H1 (cell line): Measurements from ENCODE around the gene KCNK13. TPM values are rescaled to one million over a fixed set of nuclear protein-coding genes. Genes with fewer than 3 reads are reported as not detected.
"Not testable (repeated sequence)": the region's sequence is repeated elsewhere in the genome, so short reads cannot be mapped to it uniquely, and the experiment has no call there.

Source experiments
- CTCF ChIA-PET: fragments of 300-600 bp; sonication (Branson Sonifier 250); formaldehyde crosslinking; loops from one replicate; lab custom pipeline; 2021; ENCODE audit not compliant: partially characterized antibody; lab: Charles Lee
- POLR2A ChIA-PET: fragments of 300-600 bp; sonication (Branson Sonifier 250); formaldehyde crosslinking; loops from one replicate; lab custom pipeline; 2021; ENCODE audit warnings: inconsistent platforms; ENCODE audit not compliant: partially characterized antibody; lab: Charles Lee
- DNase-seq, 2 experiments: peaks; one replicate each; pipeline versions ENCODE4 v3.0.0 to v3.0.0-alpha.2; 2010 to 2022; ENCODE audit warnings: low spot score in 2 of 2, low read depth in 1 of 2, mixed read lengths in 1 of 2
- FAIRE-seq: peaks from 2 replicates; lab custom pipeline; 2011; peaks lifted over from hg19 to GRCh38; lab: Jason Lieb, UNC
- H2AFZ ChIP-seq: 2 replicates; pipeline ENCODE4 v1.8.1; 2012; ENCODE audit warnings: low read length, inconsistent platforms
- H2AK5ac ChIP-seq: 2 replicates; pipeline ENCODE4 v1.6.1; 2013; ENCODE audit warnings: low read depth, low read length
- H2BK120ac ChIP-seq: replicated peaks from 2 replicates; pipeline ENCODE3; 2013; ENCODE audit warnings: low read depth, low read length, inconsistent platforms
- H2BK12ac ChIP-seq: 2 replicates; pipeline ENCODE4 v1.6.1; 2013; ENCODE audit warnings: low read depth, low read length
- H2BK15ac ChIP-seq: 2 replicates; pipeline ENCODE4 v1.6.1; 2013; ENCODE audit warnings: low read length
- H2BK20ac ChIP-seq: 2 replicates; pipeline ENCODE4 v1.6.1; 2013; ENCODE audit warnings: low read length
- H2BK5ac ChIP-seq: 2 replicates; pipeline ENCODE4 v1.6.1; 2013; ENCODE audit warnings: low read depth, low read length
- H3K14ac ChIP-seq: 2 replicates; pipeline ENCODE4 v1.6.1; 2013; ENCODE audit warnings: inconsistent platforms; ENCODE audit not compliant: insufficient read length
- H3K18ac ChIP-seq: 2 replicates; pipeline ENCODE4 v1.6.1; 2013; ENCODE audit warnings: low read length; ENCODE audit errors: extremely low read depth
- H3K23ac ChIP-seq: 2 replicates; pipeline ENCODE4 v1.6.1; 2013; ENCODE audit warnings: inconsistent platforms; ENCODE audit not compliant: insufficient read length
- H3K23me2 ChIP-seq: 2 replicates; pipeline ENCODE4 v1.6.1; 2013; ENCODE audit warnings: low read depth, low read length
- H3K27ac ChIP-seq: 2 replicates; pipeline ENCODE4 v1.6.1; 2011; ENCODE audit warnings: low read depth, low read length, inconsistent platforms
- H3K27me3 ChIP-seq, 4 experiments: replicated peaks in 1 of 4; 1 replicate in 1 of 4; 2 replicates in 3 of 4; pipeline versions ENCODE4 v1.6.1 to v1.8.1; 2011 to 2013; ENCODE audit warnings: low read length in 3 of 4, mild to moderate bottlenecking in 3 of 4, inconsistent platforms in 2 of 4, mixed read lengths in 2 of 4, moderate library complexity in 1 of 4; ENCODE audit not compliant: control insufficient read depth in 3 of 4, insufficient read depth in 3 of 4; ENCODE audit errors: extremely low read depth in 1 of 4
- H3K36me3 ChIP-seq, 4 experiments: 2 replicates each; pipeline versions ENCODE4 v1.6.1 to v1.8.1; 2011 to 2013; ENCODE audit warnings: mild to moderate bottlenecking in 4 of 4, low read length in 3 of 4, moderate library complexity in 2 of 4, control low read depth in 1 of 4, inconsistent platforms in 1 of 4; ENCODE audit not compliant: insufficient read depth in 4 of 4, control insufficient read depth in 2 of 4
- H3K4ac ChIP-seq: replicated peaks from 2 replicates; pipeline ENCODE3; 2013; ENCODE audit warnings: low read length, low read depth, mixed read lengths, inconsistent platforms; ENCODE audit not compliant: insufficient read length
- H3K4me1 ChIP-seq, 4 experiments: replicated peaks in 1 of 4; 1 replicate in 1 of 4; 2 replicates in 3 of 4; pipeline versions ENCODE4 v1.6.1 to v1.8.1; 2011 to 2013; ENCODE audit warnings: low read length in 3 of 4, inconsistent platforms in 2 of 4, mixed read lengths in 1 of 4; ENCODE audit not compliant: insufficient read depth in 4 of 4, control insufficient read depth in 3 of 4
- H3K4me2 ChIP-seq, 2 experiments: 2 replicates each; pipeline versions ENCODE4 v1.6.1 to v1.8.1; 2011 to 2013; ENCODE audit warnings: low read depth in 2 of 2, low read length in 2 of 2, control low read depth in 1 of 2, inconsistent platforms in 1 of 2, mild to moderate bottlenecking in 1 of 2; ENCODE audit not compliant: insufficient read depth in 1 of 2
- H3K4me3 ChIP-seq, 4 experiments: fragments of 200-600, 300-600 bp in 1 of 4; sonication (generic), shearing (Covaris generic), sonication (Bioruptor Twin) in 1 of 4; 2 replicates each; pipeline versions ENCODE4 v1.5.1 to v1.8.1; 2011 to 2016; ENCODE audit warnings: low read length in 4 of 4, low read depth in 3 of 4, control low read depth in 2 of 4, inconsistent platforms in 2 of 4, mild to moderate bottlenecking in 2 of 4, mixed read lengths in 1 of 4, moderate library complexity in 1 of 4; ENCODE audit not compliant: insufficient read depth in 2 of 4; ENCODE audit errors: extremely low read depth in 1 of 4
- H3K56ac ChIP-seq: replicated peaks from 2 replicates; pipeline ENCODE3; 2013; ENCODE audit warnings: low read depth, mild to moderate bottlenecking, mixed read lengths, low read length, inconsistent platforms; ENCODE audit not compliant: insufficient read length
- H3K79me1 ChIP-seq: 2 replicates; pipeline ENCODE4 v1.6.1; 2013; ENCODE audit warnings: low read depth, low read length, control low read depth
- H3K79me2 ChIP-seq, 2 experiments: 2 replicates each; pipeline versions ENCODE4 v1.6.1 to v1.8.1; 2012 to 2013; ENCODE audit warnings: low read length in 2 of 2, mild to moderate bottlenecking in 2 of 2, inconsistent platforms in 1 of 2; ENCODE audit not compliant: insufficient read depth in 2 of 2, control insufficient read depth in 1 of 2
- H3K9ac ChIP-seq, 4 experiments: replicated peaks in 1 of 4; 1 replicate in 1 of 4; 2 replicates in 3 of 4; pipeline versions ENCODE4 v1.6.1 to v1.8.1; 2011 to 2013; ENCODE audit warnings: low read depth in 3 of 4, low read length in 3 of 4, control low read depth in 2 of 4, mild to moderate bottlenecking in 2 of 4, moderate library complexity in 2 of 4, inconsistent platforms in 1 of 4; ENCODE audit errors: extremely low read depth in 1 of 4
- H3K9me3 ChIP-seq, 2 experiments: 2 replicates each; pipeline versions ENCODE4 v1.6.1 to v1.8.1; 2012 to 2013; ENCODE audit warnings: mild to moderate bottlenecking in 2 of 2, moderate library complexity in 2 of 2, control low read depth in 1 of 2, inconsistent platforms in 1 of 2, low read depth in 1 of 2, low read length in 1 of 2, mixed read lengths in 1 of 2; ENCODE audit not compliant: insufficient read depth in 2 of 2
- H4K20me1 ChIP-seq, 2 experiments: replicated peaks in 1 of 2; 2 replicates each; pipeline versions ENCODE3 to v1.8.1; 2011 to 2013; ENCODE audit warnings: inconsistent platforms in 2 of 2, low read length in 2 of 2, mild to moderate bottlenecking in 1 of 2; ENCODE audit not compliant: insufficient read depth in 2 of 2, control insufficient read depth in 1 of 2
- H4K5ac ChIP-seq: 2 replicates; pipeline ENCODE4 v1.6.1; 2013; ENCODE audit warnings: low read length, low read depth, mixed read lengths, inconsistent platforms; ENCODE audit not compliant: insufficient read length
- H4K8ac ChIP-seq: 2 replicates; pipeline ENCODE4 v1.8.0; 2013; ENCODE audit warnings: mild to moderate bottlenecking, moderate library complexity, low read length, inconsistent platforms; ENCODE audit not compliant: insufficient read depth; ENCODE audit errors: extremely low read depth
- H4K91ac ChIP-seq: replicated peaks from 2 replicates; pipeline ENCODE3; 2013; ENCODE audit warnings: low read length, mixed read lengths, inconsistent platforms; ENCODE audit not compliant: insufficient read length
- WGBS, 2 experiments: shearing (Covaris generic) in 1 of 2; methylation state at CpG; one replicate each; pipeline versions ENCODE4 v1.1.6 to v1.1.7; 2013 to 2015; ENCODE audit warnings: low lambda C conversion rate in 2 of 2, mixed read lengths in 2 of 2, inconsistent platforms in 1 of 2, low coverage in 1 of 2, missing lambda C conversion rate in 1 of 2; ENCODE audit not compliant: insufficient replicate concordance in 2 of 2, insufficient coverage in 1 of 2, insufficient read length in 1 of 2; ENCODE audit errors: extremely low coverage in 1 of 2, missing lambda C conversion rate in 1 of 2; 5-methylcytosine and 5-hydroxymethylcytosine counted together
- polyA plus RNA-seq, 7 experiments: library from polyadenylated mRNA; depleted of rRNA in 3 of 7; stranded (reverse) in 5 of 7; unstranded in 2 of 7; fragments of >200 nt in 5 of 7; fragments of 200-250 nt in 2 of 7; gene quantifications; 1 replicate in 5 of 7; 2 replicates in 1 of 7; 4 replicates in 1 of 7; pipeline versions ENCODE4 v1.2.1 to v1.2.3, GENCODE V29; 2011 to 2013; ENCODE audit warnings: missing spikeins in 2 of 7, mixed read lengths in 2 of 7
- total RNA-seq: library from RNA; stranded (reverse); fragmentation: NEBNext Ultra II Directional; extraction: Animal tissue kit (Norgen Biotek cat#: 25700); gene quantifications from 2 replicates; pipeline ENCODE4 v1.2.1, GENCODE V29; 2021

The KCNK13 gene
- total and polyA plus RNA-seq, 2 of the 8 experiments (the other 6 are each of a cell fraction or from before 2014, with no cell fraction given), result 0.39 to 0.48 TPM

DNA sequence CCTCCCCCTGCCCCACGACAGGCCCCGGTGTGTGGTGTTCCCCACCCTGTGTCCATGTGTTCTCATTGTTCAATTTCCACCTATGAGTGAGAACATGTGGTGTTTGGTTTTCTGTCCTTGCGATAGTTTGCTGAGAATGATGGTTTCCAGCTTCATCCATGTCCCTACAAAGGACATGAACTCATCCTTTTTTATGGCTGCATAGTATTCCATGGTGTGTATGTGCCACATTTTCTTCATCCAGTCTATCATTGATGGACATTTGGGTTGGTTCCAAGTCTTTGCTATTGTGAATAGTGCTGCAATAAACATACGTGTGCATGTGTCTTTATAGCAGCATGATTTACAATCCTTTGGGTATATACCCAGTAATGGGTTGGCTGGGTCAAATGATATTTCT lies 35.2 kb upstream of the KCNK13 start:
- peaks cover 0 to 17% (median 10%) of the 10 kb centered on the region in 4 experiments; a peak in 5 of 8 replicates for H3K36me3 ChIP-seq

More for the DNA sequence above, 35.2 kb upstream of the KCNK13 start:
- H2BK20ac ChIP-seq, H4K5ac ChIP-seq, H4K20me1 ChIP-seq, H3K9me3 ChIP-seq, DNase-seq, H3K27ac ChIP-seq, H4K8ac ChIP-seq, H3K18ac ChIP-seq, H3K23me2 ChIP-seq, H2BK5ac ChIP-seq, H3K4me1 ChIP-seq, H2BK120ac ChIP-seq, H2BK12ac ChIP-seq, CTCF ChIA-PET, H3K4me2 ChIP-seq, H3K56ac ChIP-seq, H3K4ac ChIP-seq, H2BK15ac ChIP-seq, H3K79me2 ChIP-seq, H2AK5ac ChIP-seq, H3K79me1 ChIP-seq, H3K23ac ChIP-seq, POLR2A ChIA-PET, H3K9ac ChIP-seq, FAIRE-seq, H3K27me3 ChIP-seq, H3K14ac ChIP-seq, H2AFZ ChIP-seq, H4K91ac ChIP-seq, H3K4me3 ChIP-seq: not testable (repeated sequence)
- WGBS, 2 experiments, result 85% methylated on average over 4 of the region's 4 CpGs; no CpG with 5 or more reads in 1 of the 2 experiments
